Neutrophil (primary cell): ENCODE results near the gene TMEM135.

Source experiments
- H3K27ac ChIP-seq: fragments of 200-600 bp; sonication (generic); 2 replicates; pipeline ENCODE4 v1.5.1; 2016; ENCODE audit warnings: mild to moderate bottlenecking, moderate library complexity
- H3K27me3 ChIP-seq: fragments of 200-600 bp; sonication (generic); 2 replicates; pipeline ENCODE4 v1.6.0; 2016; ENCODE audit warnings: mild to moderate bottlenecking
- H3K36me3 ChIP-seq: fragments of 200-600 bp; sonication (generic); 2 replicates; pipeline ENCODE4 v1.5.1; 2017
- H3K4me1 ChIP-seq, 2 experiments: fragments of 200-600 bp in 1 of 2; sonication (generic) in 1 of 2; 1 replicate in 1 of 2; 2 replicates in 1 of 2; pipeline versions ENCODE4 v1.5.1 to v1.6.1; 2013 to 2016; ENCODE audit warnings: low read depth in 1 of 2, low read length in 1 of 2, mild to moderate bottlenecking in 1 of 2, moderate library complexity in 1 of 2; ENCODE audit not compliant: control insufficient read depth in 1 of 2, insufficient read depth in 1 of 2
- H3K4me3 ChIP-seq, 2 experiments: fragments of 200-600 bp in 1 of 2; sonication (generic) in 1 of 2; 1 replicate in 1 of 2; 2 replicates in 1 of 2; pipeline ENCODE4 v1.5.1; 2013 to 2016; ENCODE audit warnings: low read depth in 1 of 2, low read length in 1 of 2, mild to moderate bottlenecking in 1 of 2, moderate library complexity in 1 of 2
- H3K9me3 ChIP-seq: fragments of 200-600 bp; sonication (generic); 2 replicates; pipeline ENCODE4 v1.5.1; 2016
- CTCF ChIP-seq: fragments of 200-600 bp; sonication (generic); IDR thresholded peaks from 2 replicates; pipeline ENCODE4 v1.5.1; 2016; ENCODE audit warnings: antibody characterized with exemption

Gene TMEM135

GRCh38 chr11:87212891-87213290, 175.2 kb downstream of the TMEM135 start:
- TF ChIP-seq CTCF = no peak

GRCh38 chr11:87213444-87213843, 175.7 kb downstream of the TMEM135 start:
- Histone ChIP-seq H3K9me3 (no peaks in the 10 kb centered on the region), H3K27ac (no peak overlapping the region), H3K4me1 (no peaks in the 10 kb centered on the region)

More at GRCh38 chr11:87212891-87213290, 175.2 kb downstream of the TMEM135 start:
- no peaks in the 10 kb centered on the region for H3K9me3 ChIP-seq
- no peak overlapping the region for H3K27ac ChIP-seq
- no peaks in the 10 kb centered on the region for H3K27me3 ChIP-seq
- no peaks in the 10 kb centered on the region for H3K4me1 ChIP-seq
- H3K36me3 ChIP-seq = no peaks in the 10 kb centered on the region
- no peak overlapping the region for H3K4me3 ChIP-seq

GRCh38 chr11:87215236-87215635, 177.5 kb downstream of the TMEM135 start:
- no peaks in the 10 kb centered on the region for H3K36me3 ChIP-seq
- H3K4me3 ChIP-seq = no peak overlapping the region
- no peaks in the 10 kb centered on the region for H3K27me3 ChIP-seq
- H3K27ac ChIP-seq = no peak overlapping the region
- no peak for TF ChIP-seq CTCF
- H3K4me1 ChIP-seq = no peaks in the 10 kb centered on the region
- no peaks in the 10 kb centered on the region for H3K9me3 ChIP-seq

More at GRCh38 chr11:87213444-87213843, 175.7 kb downstream of the TMEM135 start:
- Histone ChIP-seq H3K36me3 (no peaks in the 10 kb centered on the region), H3K27me3 (no peaks in the 10 kb centered on the region), H3K4me3 (no peak overlapping the region)
- no peak for TF ChIP-seq CTCF

GRCh38 chr11:87219266-87219665, 181.5 kb downstream of the TMEM135 start:
- TF ChIP-seq CTCF = no peak
- no peak overlapping the region for H3K4me3 ChIP-seq
- no peaks in the 10 kb centered on the region for H3K27me3 ChIP-seq
- no peaks in the 10 kb centered on the region for H3K4me1 ChIP-seq
- no peaks in the 10 kb centered on the region for H3K36me3 ChIP-seq
- no peaks in the 10 kb centered on the region for H3K9me3 ChIP-seq
- no peak overlapping the region for H3K27ac ChIP-seq

- H3K36me3 ChIP-seq = no peaks in the 10 kb centered on the region
- H3K4me1 ChIP-seq = no peaks in the 10 kb centered on the region
- no peak overlapping the region for H3K27ac ChIP-seq
- H3K4me3 ChIP-seq = no peak overlapping the region
- no peaks in the 10 kb centered on the region for H3K9me3 ChIP-seq
- TF ChIP-seq CTCF = no peak
- no peaks in the 10 kb centered on the region for H3K27me3 ChIP-seq
These were observed 186.1 kb downstream of the TMEM135 start for GRCh38 chr11:87223816-87224215.

GRCh38 chr11:87224486-87224885, 186.8 kb downstream of the TMEM135 start:
- Histone ChIP-seq H3K36me3 (no peaks in the 10 kb centered on the region), H3K27me3 (no peaks in the 10 kb centered on the region), H3K27ac (no peak overlapping the region), H3K9me3 (no peaks in the 10 kb centered on the region), H3K4me1 (no peaks in the 10 kb centered on the region), H3K4me3 (no peak overlapping the region)
- no peak for TF ChIP-seq CTCF
